Myocyte (in vitro differentiated cells): ENCODE measurements around the gene NCKAP5. TPM values are rescaled to one million over a fixed set of nuclear protein-coding genes. Genes with fewer than 3 reads are reported as not detected.
"Not testable (repeated sequence)": the region's sequence is repeated elsewhere in the genome, so short reads cannot be mapped to it uniquely, and the experiment has no call there.

Experiments used
- DNase-seq: peaks from one replicate; pipeline ENCODE4 v3.0.0-alpha.2; 2012; ENCODE audit warnings: low read depth
- total RNA-seq: library from RNA; depleted of rRNA; stranded (reverse); fragments of >200 nt; gene quantifications from 2 replicates; pipeline ENCODE4 v1.2.3, GENCODE V29; 2014

The NCKAP5 gene
- total RNA-seq, 1 donor from 2014 or later: 0.53 TPM

- DNase-seq: peak; percentile 25
Measured at GRCh38 chr2:133223226-133223625, 345.0 kb downstream of the NCKAP5 start.

- DNase-seq: no peak
Measured at GRCh38 chr2:133221398-133221797, 346.9 kb downstream of the NCKAP5 start.

GRCh38 chr2:133218204-133218603 is 350.1 kb downstream of the NCKAP5 start:
- no peak for DNase-seq

GRCh38 chr2:133215477-133215876 is 352.8 kb downstream of the NCKAP5 start:
- DNase-seq: no peak

GRCh38 chr2:133213651-133214050 is 354.6 kb downstream of the NCKAP5 start:
- DNase-seq: no peak

- no peak for DNase-seq
Measured at GRCh38 chr2:133209325-133209724, 358.9 kb downstream of the NCKAP5 start.

GRCh38 chr2:133206666-133207065 is 361.6 kb downstream of the NCKAP5 start:
- DNase-seq: not testable (repeated sequence)

- no peak for DNase-seq
Measured at GRCh38 chr2:133204421-133204820, 363.8 kb downstream of the NCKAP5 start.

- DNase-seq: peak; percentile 59
Measured at GRCh38 chr2:133200684-133201421, 367.4 kb downstream of the NCKAP5 start.

- DNase-seq: no peak
Measured at GRCh38 chr2:133198678-133199077, 369.6 kb downstream of the NCKAP5 start.

GRCh38 chr2:133197156-133197555 is 371.1 kb downstream of the NCKAP5 start:
- DNase-seq: no peak

GRCh38 chr2:133194777-133195335 is 373.4 kb downstream of the NCKAP5 start:
- DNase-seq: no peak

GRCh38 chr2:133194362-133194655 is 374.0 kb downstream of the NCKAP5 start:
- DNase-seq: no peak

- no peak for DNase-seq
Measured at GRCh38 chr2:133193544-133194361, 374.5 kb downstream of the NCKAP5 start.

- DNase-seq: no peak
Measured at GRCh38 chr2:133192028-133192427, 376.2 kb downstream of the NCKAP5 start.

GRCh38 chr2:133177196-133177595 is 391.1 kb downstream of the NCKAP5 start:
- DNase-seq: no peak

- no peak for DNase-seq
Measured at GRCh38 chr2:133175926-133176325, 392.3 kb downstream of the NCKAP5 start.

GRCh38 chr2:133173224-133173623 is 395.0 kb downstream of the NCKAP5 start:
- DNase-seq: no peak

- peak; percentile 69 for DNase-seq
Measured at GRCh38 chr2:133171393-133172004, 396.8 kb downstream of the NCKAP5 start.

GRCh38 chr2:133169274-133169912 is 398.9 kb downstream of the NCKAP5 start:
- no peak for DNase-seq

GRCh38 chr2:133167990-133168389 is 400.3 kb downstream of the NCKAP5 start:
- DNase-seq: no peak
